GM12878 (cell line): Measurements from ENCODE around the gene RCL1.

ENCODE experiments used
- BHLHE40 ChIP-seq, 2 experiments: fragments of 450-650 bp in 1 of 2; IDR thresholded peaks; 2 replicates each; pipeline ENCODE4 v1.6.1; 2011 to 2017; ENCODE audit warnings: low read depth in 2 of 2, borderline replicate concordance in 1 of 2, improper control_type of control experiment in 1 of 2, low read length in 1 of 2, mild to moderate bottlenecking in 1 of 2
- CEBPB ChIP-seq, 2 experiments: fragments of 150-350 bp in 1 of 2; IDR thresholded peaks; 2 replicates each; pipeline ENCODE4 v1.6.1; 2012 to 2014; ENCODE audit warnings: low read depth in 2 of 2, low read length in 2 of 2, borderline replicate concordance in 1 of 2, inconsistent platforms in 1 of 2
- CREB1 ChIP-seq: IDR thresholded peaks from 2 replicates; pipeline ENCODE4 v1.6.1; 2012; ENCODE audit warnings: low read depth, mild to moderate bottlenecking, inconsistent platforms
- CTCF ChIP-seq, 3 experiments: IDR thresholded peaks in 2 of 3; conservative IDR thresholded peaks in 1 of 3; 2 replicates each; pipeline ENCODE4 v1.5.1; 2011; ENCODE audit warnings: low read depth in 3 of 3, low read length in 3 of 3, mild to moderate bottlenecking in 3 of 3, control low read depth in 2 of 3, moderate library complexity in 2 of 3, inconsistent platforms in 1 of 3, mixed read lengths in 1 of 3; ENCODE audit not compliant: control insufficient read depth in 2 of 3, insufficient read depth in 1 of 3; ENCODE audit errors: extremely low read depth in 1 of 3
- MAX ChIP-seq: IDR thresholded peaks from 2 replicates; pipeline ENCODE4 v1.6.1; 2012; ENCODE audit warnings: low read depth, low read length, improper control_type of control experiment
- NFYB ChIP-seq: IDR thresholded peaks from 2 replicates; pipeline ENCODE4 v1.6.1; 2011; ENCODE audit warnings: low read depth, mild to moderate bottlenecking, low read length, improper control_type of control experiment, moderate library complexity; ENCODE audit not compliant: insufficient read depth
- TCF12 ChIP-seq: IDR thresholded peaks from 2 replicates; pipeline ENCODE4 v1.6.1; 2011; ENCODE audit warnings: low read depth, mild to moderate bottlenecking, low read length
- ZSCAN29 ChIP-seq: fragments of 450-650 bp; IDR thresholded peaks from 2 replicates; pipeline ENCODE4 v1.6.1; 2017; ENCODE audit warnings: mild to moderate bottlenecking, moderate library complexity

DNA sequence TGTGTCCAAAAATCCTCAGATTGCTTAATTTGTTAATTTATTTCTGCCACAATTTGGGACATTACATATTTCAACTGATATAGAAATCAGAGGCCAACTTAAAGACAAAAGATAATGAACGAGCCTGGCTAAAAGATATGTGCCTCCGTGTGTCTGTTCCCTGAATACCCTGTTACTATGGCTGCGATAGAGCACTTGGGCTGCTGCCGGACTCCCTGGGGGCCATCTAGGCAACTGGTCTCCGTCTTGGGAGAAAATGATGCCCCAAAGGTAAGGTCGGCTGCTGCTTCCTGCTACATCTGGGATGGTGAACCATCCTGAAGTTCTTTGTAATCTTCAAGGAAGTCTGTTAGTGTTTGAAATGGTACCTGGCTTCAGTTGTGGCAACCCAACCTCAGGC, 72.0 kb downstream of the RCL1 start:
- TF ChIP-seq BHLHE40 (IDR thresholded peaks at IDR 0.05; ENCODE audit: borderline replicate concordance in 1 of 2, low read depth in 2 of 2, low read length in 1 of 2) (no peak), CREB1 (no peak), CEBPB (IDR thresholded peaks at IDR 0.05; ENCODE audit: borderline replicate concordance in 1 of 2, low read depth in 2 of 2, low read length in 2 of 2) (no peak), TCF12 (no peak), ZSCAN29 (no peak), MAX (no peak), NFYB (no peak), CTCF (IDR thresholded peaks at IDR 0.05 in 2 of 3, conservative IDR thresholded peaks at IDR 0.05 in 1 of 3; ENCODE audit: control insufficient read depth in 2 of 3, extremely low read depth in 1 of 3, insufficient read depth in 1 of 3, low read depth in 3 of 3, low read length in 3 of 3) (no peak)
